GM18505 (cell line): ENCODE results near the gene RBMY1D.
"Not testable (repeated sequence)": the region's sequence is repeated elsewhere in the genome, so short reads cannot be mapped to it uniquely, and the experiment has no call there.

ENCODE experiments used
- ATAC-seq: cut with Tn5 transposase; IDR thresholded peaks from one replicate; pipeline ENCODE4 v1.9.1; 2021; ENCODE audit not compliant: unreplicated experiment
- POLR2A ChIP-seq: IDR thresholded peaks from 4 replicates; pipeline ENCODE4 v1.6.1; 2011; ENCODE audit warnings: borderline replicate concordance; ENCODE audit not compliant: insufficient read depth, insufficient read length; ENCODE audit errors: extremely low read depth

Gene RBMY1D

DNA sequence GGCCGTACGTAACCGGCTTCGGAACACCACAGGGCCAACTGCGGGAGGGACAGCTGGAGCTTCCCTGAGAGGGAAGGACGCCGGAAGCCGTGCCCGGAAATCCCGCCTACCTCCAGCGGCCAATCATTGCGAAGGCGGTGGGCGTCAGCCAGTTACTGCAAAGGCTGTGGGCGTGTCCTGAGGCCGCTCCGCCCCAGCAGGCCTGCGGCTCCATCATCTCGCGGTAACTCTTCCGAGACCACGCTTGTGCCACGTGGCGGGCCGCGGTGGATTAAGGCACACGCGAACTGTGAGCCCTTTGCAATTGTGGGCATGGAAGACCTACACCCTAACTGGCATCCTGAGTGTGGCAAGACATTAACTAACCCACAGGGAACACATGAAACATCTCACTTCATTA is at the start of gene RBMY1D:
Gene RBMY1D, minus strand, starts transcription at position 101 of the 400 bp plus-strand sequence. CDS start 2,013 bp downstream, outside the sequence.
- not testable (repeated sequence) for ATAC-seq

- not testable (repeated sequence) for ATAC-seq
Measured at GRCh38 chrY:21917932-21918331, 23.6 kb upstream of the RBMY1D start, which contains the start of gene RBMY1E. Gene RBMY1E (minus strand): TSS chrY:21918032. CDS start chrY:21916054, 1,978 bp downstream.

GRCh38 chrY:21869407-21870076 is 24.8 kb downstream of the RBMY1D start:
- ATAC-seq, result not testable (repeated sequence)

GRCh38 chrY:21845481-21845880 is 48.8 kb downstream of the RBMY1D start:
- TF ChIP-seq POLR2A, result no peak
- no peak for ATAC-seq

- ATAC-seq, result no peak
- TF ChIP-seq POLR2A, result no peak
Measured at GRCh38 chrY:21842090-21842489, 52.2 kb downstream of the RBMY1D start.

- ATAC-seq, result no peak
Measured at GRCh38 chrY:21839489-21839888, 54.8 kb downstream of the RBMY1D start.

DNA sequence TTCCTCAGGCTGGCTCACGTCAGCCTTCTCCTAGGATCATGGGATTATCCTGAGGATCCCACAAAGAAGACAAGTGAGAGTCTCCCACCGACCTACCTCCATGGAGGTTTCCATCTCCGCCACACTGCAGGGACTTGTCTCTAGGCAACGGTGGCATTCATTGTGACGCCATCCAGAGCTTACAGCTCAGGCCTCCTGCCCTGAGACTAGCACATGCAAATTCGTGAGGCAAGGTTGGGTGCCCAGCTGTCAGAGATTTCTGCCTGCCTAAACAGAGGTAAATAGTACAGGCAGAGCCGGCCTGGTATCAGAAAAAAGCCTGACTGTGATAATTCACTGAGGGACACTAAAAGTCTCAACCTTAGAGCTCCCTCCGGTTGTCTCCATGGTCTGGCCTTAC is 58.0 kb downstream of the RBMY1D start:
- no peak for ATAC-seq
- no peak for TF ChIP-seq POLR2A

More at GRCh38 chrY:21839489-21839888, 54.8 kb downstream of the RBMY1D start:
- TF ChIP-seq POLR2A, result no peak

DNA sequence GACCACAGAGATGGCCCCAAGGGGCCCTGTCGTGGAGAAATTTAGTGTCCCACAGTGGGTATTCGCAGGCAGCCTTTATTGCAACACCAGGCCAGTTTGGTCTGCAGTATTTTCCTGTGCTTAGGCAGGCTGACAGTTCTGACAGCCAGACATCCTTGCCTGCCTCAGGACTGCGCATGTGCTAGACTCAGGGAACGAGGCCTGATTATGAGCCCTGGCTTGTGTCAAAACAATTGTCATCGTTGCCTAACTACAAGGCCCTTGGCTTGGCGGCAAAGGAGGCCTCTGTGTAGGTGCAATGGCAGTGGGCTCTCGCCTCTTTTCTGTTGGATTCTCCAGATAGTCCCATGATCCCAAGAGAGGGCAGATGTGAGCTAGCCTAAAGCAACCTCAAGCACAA is 59.3 kb downstream of the RBMY1D start:
- no peak for TF ChIP-seq POLR2A
- ATAC-seq, result no peak
